HG02763 (cell line): ENCODE measurements around the gene LMOD1.
"Not testable (repeated sequence)": the region's sequence is repeated elsewhere in the genome, so short reads cannot be mapped to it uniquely, and the experiment has no call there.

Experiments
- ATAC-seq: cut with Tn5 transposase; IDR thresholded peaks from one replicate; pipeline ENCODE4 v1.9.1; 2021; ENCODE audit warnings: mild to moderate bottlenecking, moderate library complexity; ENCODE audit not compliant: unreplicated experiment

The LMOD1 gene

DNA sequence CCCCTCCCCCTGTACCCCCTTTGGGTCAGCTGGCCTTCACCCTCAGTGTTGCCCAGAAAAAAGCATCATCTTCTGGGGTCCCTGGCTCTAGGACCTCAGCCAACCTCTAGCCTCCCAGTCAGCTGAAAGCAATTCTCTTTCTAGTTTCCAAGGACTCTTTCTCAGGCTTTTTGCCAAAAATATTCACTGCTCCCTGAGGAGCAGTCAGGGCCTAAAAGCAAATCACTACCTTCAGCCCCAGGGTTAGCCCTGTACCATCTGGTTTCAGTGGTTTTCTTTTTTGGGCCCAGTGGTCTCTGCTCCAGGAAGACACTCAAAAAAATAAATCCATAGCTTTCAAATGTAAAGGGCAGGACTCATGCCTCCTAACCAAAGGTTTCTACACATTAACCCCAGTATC lies 3.1 kb upstream of the LMOD1 start:
- ATAC-seq: no peak

- ATAC-seq: no peak
These were observed 1.3 kb upstream of the LMOD1 start for GRCh38 chr1:201947697-201948008.

- no peak for ATAC-seq
These were observed 505 bp downstream of the LMOD1 start for GRCh38 chr1:201945863-201946223.

- ATAC-seq: no peak
These were observed 1.2 kb downstream of the LMOD1 start for GRCh38 chr1:201945157-201945556.

DNA sequence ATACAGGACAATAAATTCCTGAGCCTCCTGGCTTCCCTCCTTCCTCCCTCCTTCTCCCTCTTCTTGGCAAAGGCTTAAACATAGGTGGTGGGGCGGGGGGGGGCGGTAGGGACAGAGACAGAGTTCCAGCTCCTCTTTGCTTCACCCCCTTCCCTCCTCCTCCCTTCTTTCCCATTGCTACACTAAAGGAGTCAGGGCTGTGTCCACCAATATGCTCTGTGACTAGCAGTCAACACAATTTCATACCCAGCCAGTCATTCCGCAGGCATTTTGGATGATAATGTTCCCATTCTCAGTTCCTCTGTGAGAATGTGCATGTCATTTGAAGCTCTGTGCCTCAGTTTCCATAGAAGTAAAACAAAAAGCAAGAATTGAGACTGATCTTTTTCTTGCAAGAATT lies 1.7 kb downstream of the LMOD1 start:
- ATAC-seq: no peak

DNA sequence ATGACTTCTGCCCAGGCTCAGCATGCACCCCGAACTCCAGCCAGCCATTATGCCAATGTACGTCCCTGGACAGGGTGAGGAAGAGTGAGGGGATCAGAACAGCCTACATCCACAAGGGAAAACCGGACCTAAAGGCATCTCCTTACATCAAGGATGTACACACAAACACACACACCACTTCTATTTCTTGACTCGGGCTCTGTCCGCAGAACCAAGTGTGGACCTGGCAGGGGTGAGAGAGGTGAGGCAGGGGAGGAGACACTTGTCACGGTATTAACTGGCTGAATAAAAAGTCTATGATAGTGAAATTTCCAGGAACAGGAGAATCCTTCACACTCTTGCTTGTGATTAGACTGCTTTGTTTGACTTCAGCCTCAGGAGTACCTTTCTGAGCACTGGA lies 2.3 kb downstream of the LMOD1 start:
- ATAC-seq: no peak

DNA sequence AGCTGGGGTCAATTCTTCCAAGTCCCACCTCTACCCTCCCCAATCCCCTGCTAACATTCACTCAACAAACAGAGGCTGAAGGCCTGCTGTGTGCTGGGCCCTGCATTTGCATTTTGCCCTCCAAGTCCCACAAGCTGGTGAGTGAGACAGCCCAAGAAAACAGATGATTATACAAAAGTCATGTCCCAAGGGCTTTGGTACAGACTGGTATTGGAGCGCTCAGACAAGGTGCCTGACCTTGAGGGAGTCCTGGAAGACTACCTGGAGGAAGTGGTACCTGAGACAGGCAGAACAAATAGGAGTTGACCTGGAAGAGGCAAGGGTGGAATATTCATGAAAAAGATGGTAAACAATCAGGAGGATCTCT lies 4.2 kb downstream of the LMOD1 start:
- ATAC-seq: no peak

DNA sequence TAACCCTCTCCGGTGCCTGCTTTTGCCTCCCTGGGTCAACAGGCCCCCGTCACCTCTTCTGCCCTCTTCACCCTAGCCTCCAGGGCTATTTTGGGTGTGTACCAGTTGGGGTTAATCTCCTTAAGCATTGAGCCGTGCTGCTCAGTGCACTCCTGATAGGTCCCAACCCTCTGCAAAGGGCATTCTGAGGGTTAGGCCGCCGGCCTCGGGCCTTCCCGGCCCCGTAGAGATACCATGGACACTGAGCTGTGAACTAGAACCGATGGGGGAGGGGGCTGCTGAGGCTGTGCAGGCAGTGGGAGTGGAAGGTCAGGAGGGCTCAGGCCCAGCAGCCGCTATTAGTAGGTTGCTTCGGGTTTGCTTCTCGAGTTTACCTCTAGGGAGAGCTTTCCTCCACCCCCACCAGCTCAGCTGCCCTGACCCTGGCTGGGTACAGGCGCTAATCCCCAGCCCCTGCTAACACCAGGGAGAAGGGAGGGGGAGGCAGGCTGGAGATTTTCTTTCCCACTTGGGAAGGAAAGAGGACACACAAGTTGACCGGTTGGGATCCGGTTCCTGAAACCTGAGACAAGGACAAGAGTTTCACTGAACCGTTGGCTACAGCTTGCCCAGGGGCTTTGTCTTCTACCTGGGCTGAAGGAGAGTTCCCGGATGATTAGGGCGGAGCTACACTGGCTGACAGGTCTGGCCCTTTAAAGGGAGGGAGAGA lies 4.8 kb downstream of the LMOD1 start:
- no peak for ATAC-seq

- ATAC-seq: not testable (repeated sequence)
These were observed 6.0 kb downstream of the LMOD1 start for GRCh38 chr1:201940316-201940715.

GRCh38 chr1:201939574-201939973 lies 6.8 kb downstream of the LMOD1 start:
- no peak for ATAC-seq

GRCh38 chr1:201939148-201939547 lies 7.2 kb downstream of the LMOD1 start:
- ATAC-seq: no peak

DNA sequence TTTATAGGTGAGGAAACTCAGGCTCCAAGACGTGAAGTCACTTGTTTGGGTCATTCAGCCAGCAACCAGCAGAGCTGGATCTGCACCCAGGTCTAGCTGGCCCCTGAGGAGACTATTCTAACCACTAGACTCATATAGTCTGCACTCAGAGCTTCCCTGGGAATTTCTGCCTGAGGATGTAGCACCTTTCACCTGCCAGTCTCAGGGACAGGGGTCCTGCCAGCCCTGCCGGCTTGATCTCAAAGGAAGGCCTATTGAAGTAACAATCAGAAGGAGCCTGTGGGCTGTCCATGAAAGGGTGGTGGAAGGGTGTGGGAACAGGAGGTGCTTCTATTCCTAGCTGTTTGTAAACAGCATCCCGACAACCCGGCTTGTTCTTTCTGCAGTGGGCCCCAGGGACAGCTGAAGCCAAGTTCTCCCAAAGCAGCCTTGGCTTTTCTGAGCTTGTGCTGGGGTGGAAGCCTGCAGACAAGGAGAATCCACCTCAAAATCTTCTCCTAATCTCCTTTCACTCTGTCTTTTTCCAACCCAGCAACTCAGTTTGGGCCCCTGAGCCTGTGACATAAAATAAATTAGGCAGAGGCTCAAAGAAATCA lies 7.8 kb downstream of the LMOD1 start:
- ATAC-seq: no peak

GRCh38 chr1:201937624-201938213 lies 8.6 kb downstream of the LMOD1 start:
- no peak for ATAC-seq

GRCh38 chr1:201933840-201934430 lies 12.4 kb downstream of the LMOD1 start:
- ATAC-seq: no peak

DNA sequence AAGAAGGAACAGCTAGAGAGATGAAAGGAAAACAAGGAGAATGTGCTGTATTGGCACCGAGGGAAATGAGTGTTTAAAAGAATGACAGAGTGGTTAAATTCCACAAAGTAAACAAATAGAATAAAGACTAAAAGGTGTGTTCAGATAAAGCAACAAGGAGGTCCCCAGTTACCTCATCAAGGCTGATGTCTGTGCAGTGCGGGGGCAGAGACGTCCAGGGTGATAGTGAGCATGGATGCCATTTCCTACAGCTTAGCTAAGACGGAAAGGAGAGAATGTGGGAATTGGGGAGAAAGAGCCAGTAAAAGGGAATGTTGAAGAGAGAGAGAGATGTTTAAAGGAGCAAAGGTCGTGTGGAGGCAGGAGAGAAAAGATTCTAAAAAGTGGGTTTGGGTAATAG lies 15.5 kb downstream of the LMOD1 start:
- ATAC-seq: no peak

DNA sequence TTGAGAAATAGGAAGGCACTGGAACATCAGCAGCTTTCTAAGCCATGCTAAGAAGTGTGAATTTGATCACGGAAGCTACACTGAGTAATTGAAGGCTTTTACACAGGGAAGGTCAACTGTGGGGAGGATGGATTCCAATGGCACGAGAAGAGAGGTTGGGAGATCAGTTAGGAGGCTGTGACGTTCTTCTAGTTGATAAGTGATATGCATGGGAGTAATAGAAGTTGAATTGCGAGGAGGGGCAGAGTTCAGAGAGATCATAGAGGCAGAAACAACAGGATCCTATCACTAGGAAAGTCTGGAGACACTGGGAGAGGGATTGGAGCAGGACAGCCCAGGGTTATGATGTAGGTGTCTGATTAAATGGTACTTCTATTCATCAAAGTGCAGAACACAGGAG lies 16.2 kb downstream of the LMOD1 start:
- no peak for ATAC-seq

DNA sequence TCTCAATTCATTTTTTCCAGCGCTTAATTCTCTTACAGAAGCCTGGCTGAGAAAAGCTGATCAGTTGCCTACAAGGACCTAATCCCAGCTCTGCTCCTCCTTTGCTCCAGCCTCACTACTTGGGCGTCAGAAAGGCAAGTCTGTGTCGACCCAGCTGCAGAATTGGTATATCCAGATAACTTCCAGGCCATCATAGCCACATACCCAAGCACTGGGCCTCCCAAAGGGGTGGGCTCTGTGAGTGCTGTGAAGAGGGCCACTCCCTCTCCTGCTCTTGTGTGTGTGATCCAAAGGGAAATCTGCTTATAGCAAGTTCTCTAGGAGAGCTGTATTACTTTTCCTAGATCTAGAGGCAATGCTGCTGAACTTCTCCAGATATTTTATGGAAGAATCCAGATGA lies 18.1 kb downstream of the LMOD1 start:
- no peak for ATAC-seq

DNA sequence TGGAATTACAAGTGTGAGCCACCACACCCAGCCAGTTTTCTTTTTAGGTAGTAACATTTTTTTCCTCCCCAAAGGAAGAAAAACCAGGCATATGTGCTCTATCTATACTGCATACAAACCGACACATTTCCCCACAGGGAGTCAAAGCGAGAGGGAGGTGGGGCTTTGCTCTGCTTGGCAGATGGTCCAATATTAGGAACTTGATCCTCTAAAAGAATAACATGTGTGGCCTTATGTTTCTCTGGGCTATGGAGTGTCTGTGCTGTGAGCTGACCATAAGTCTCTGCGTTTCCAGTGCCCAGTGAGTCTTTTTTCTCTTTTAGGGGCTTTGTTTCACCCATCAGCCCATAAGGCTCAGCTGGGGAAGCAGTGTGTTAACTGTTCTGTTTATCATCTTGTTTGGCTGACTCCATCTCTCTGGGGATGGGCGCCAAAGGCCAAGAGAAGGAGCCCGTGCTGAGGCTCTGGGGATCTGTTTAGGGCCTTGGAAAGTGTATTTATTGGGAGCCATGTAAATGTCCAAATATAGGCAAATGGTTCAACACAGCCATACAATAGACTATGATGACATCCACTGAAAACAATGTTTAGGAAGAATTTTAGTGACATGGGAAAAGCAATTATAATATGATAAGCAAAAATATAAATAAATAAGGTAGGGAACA lies 20.2 kb downstream of the LMOD1 start:
- no peak for ATAC-seq

DNA sequence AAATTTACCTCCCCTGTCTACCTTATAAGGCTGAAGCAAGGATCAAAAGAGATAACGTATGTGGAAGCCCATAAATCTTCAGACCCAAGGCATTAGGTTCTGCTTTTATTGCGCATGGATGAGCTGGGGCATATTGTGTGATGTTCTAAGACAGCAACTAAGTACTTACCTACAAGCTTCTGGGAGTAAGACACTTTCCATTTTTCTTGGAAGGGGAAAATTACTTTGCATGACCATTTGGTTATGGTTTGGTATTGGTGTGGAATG lies 21.1 kb downstream of the LMOD1 start:
- ATAC-seq: no peak

GRCh38 chr1:201921952-201922558 lies 24.3 kb downstream of the LMOD1 start:
- ATAC-seq: no peak

GRCh38 chr1:201918343-201918742 lies 28.0 kb downstream of the LMOD1 start:
- ATAC-seq: no peak
